PC-3 (cell line): ENCODE data around the gene FAM81B.

Experiments
- CTCF ChIP-seq: fragments of 300-600 bp; sonication (generic); conservative IDR thresholded peaks from 2 replicates; pipeline ENCODE4 v1.5.1; 2017; ENCODE audit warnings: antibody characterized with exemption, low read depth, mild to moderate bottlenecking, low read length
- EZH2 ChIP-seq: fragments of 300-600 bp; sonication (generic); IDR thresholded peaks from one replicate; pipeline ENCODE4 v1.6.1; 2017; ENCODE audit warnings: antibody characterized with exemption, mild to moderate bottlenecking, low read length; ENCODE audit not compliant: unreplicated experiment

GRCh38 chr5:95393279-95393678, 2.1 kb downstream of the FAM81B start:
- TF ChIP-seq CTCF: no peak
- TF ChIP-seq EZH2: no peak
